PC-9 (cell line): ENCODE data around the gene TRAF2.

Experiments
- CTCF ChIP-seq: fragments of 200-600 bp; sonication (generic); conservative IDR thresholded peaks from 2 replicates; pipeline ENCODE4 v1.6.1; 2017; ENCODE audit warnings: mixed run types, antibody characterized with exemption, mild to moderate bottlenecking, moderate library complexity
- EZH2 ChIP-seq: fragments of 200-600 bp; sonication (generic); IDR thresholded peaks from 2 replicates; pipeline ENCODE4 v1.8.0; 2017; ENCODE audit warnings: antibody characterized with exemption, low read depth

- TF ChIP-seq CTCF: no peak
- no peak for TF ChIP-seq EZH2
Observed at GRCh38 chr9:136867917-136868316, 18.4 kb upstream of the TRAF2 start.
